ENCODE results near the gene ADA. TPM values are rescaled to one million over a fixed set of nuclear protein-coding genes. Genes with fewer than 3 reads are reported as not detected.
A peak's percentile ranks its signal among the peaks of the same experiment; 100 is the strongest.

Gene ADA
- total and polyA plus RNA-seq, 2 of the 13 experiments (the other 11 are each of a cell fraction or from before 2014, with no cell fraction given), result 2.5 to 11.3 TPM

DNA sequence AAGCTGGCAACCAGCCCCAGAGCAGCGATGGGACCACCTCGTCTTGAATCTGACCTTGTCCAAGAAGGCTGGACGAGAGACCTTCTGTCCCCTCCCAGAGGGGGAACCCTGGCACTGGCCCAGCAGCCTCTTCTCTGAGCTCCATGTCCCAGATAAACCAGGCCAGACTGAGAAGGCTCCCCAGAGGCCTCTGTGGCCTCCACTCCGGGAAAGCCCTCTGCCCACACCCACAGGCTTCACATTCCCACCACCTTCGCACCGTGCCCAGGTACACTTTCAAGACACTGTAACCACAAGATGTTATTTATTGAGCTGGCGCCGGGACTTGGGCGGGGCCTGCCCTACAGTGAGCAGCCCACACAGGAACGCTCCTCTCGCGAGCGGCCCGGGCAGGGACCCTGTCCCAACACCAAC, 33.2 kb downstream of the ADA start:
- Histone ChIP-seq H3K4me1 (ENCODE audit: insufficient read depth, low read length) (no peaks in the 10 kb centered on the region), H3K36me3 (replicated peaks in 1 of 2; ENCODE audit: control insufficient read depth in 1 of 2, insufficient read depth in 2 of 2, low read length in 2 of 2) (peaks cover 11 to 22% of the 10 kb centered on the region in 2 experiments), H3K27ac (ENCODE audit: extremely low read length, insufficient read depth, low read length) (no peak overlapping the region), H3K4me3 (replicated peaks in 1 of 3; ENCODE audit: insufficient read depth in 1 of 3, low read depth in 2 of 3, low read length in 3 of 3) (no peak overlapping the region), H3K4me2 (ENCODE audit: low read depth, low read length) (no peak overlapping the region), H3K27me3 (ENCODE audit: control insufficient read depth in 1 of 2, insufficient read depth in 2 of 2, low read length in 2 of 2) (no peaks in the 10 kb centered on the region), H2AFZ (ENCODE audit: low read length) (no peak overlapping the region), H3K9ac (ENCODE audit: insufficient read depth, low read depth, low read length) (no peak overlapping the region), H3K79me2 (ENCODE audit: insufficient read depth, low read length) (no peaks in the 10 kb centered on the region), H4K20me1 (ENCODE audit: insufficient read depth, low read length) (no peaks in the 10 kb centered on the region), H3K9me3 (ENCODE audit: low read length) (no peaks in the 10 kb centered on the region)
- FAIRE-seq (no peak), DNase-seq (ENCODE audit: low spot score) (no peak), ATAC-seq (no peak)
- TF ChIP-seq, protein P1, sequence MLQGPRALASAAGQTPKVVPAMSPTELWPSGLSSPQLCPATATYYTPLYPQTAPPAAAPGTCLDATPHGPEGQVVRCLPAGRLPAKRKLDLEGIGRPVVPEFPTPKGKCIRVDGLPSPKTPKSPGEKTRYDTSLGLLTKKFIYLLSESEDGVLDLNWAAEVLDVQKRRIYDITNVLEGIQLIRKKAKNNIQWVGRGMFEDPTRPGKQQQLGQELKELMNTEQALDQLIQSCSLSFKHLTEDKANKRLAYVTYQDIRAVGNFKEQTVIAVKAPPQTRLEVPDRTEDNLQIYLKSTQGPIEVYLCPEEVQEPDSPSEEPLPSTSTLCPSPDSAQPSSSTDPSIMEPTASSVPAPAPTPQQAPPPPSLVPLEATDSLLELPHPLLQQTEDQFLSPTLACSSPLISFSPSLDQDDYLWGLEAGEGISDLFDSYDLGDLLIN (CRISPR knock-in tag; IDR thresholded peaks at IDR 0.05; ENCODE audit: borderline replicate concordance), result no peak
- TF ChIP-seq IKZF1 (IDR thresholded peaks at IDR 0.05) (no peak), KLF12 (CRISPR knock-in tag; IDR thresholded peaks at IDR 0.05; ENCODE audit: borderline replicate concordance) (no peak), ZFP1 (CRISPR knock-in tag; IDR thresholded peaks at IDR 0.05) (no peak), MTF1 (CRISPR knock-in tag; IDR thresholded peaks at IDR 0.05) (no peak), RFXANK (CRISPR knock-in tag; IDR thresholded peaks at IDR 0.05) (no peak), HDAC6 (IDR thresholded peaks at IDR 0.05; ENCODE audit: low read depth, low read length) (no peak), ZNF615 (CRISPR knock-in tag; IDR thresholded peaks at IDR 0.05; ENCODE audit: borderline replicate concordance) (no peak), EED (CRISPR knock-in tag; IDR thresholded peaks at IDR 0.05) (no peak), ZNF253 (CRISPR knock-in tag; IDR thresholded peaks at IDR 0.05; ENCODE audit: borderline replicate concordance) (no peak)
- TF ChIP-seq, protein P2, sequence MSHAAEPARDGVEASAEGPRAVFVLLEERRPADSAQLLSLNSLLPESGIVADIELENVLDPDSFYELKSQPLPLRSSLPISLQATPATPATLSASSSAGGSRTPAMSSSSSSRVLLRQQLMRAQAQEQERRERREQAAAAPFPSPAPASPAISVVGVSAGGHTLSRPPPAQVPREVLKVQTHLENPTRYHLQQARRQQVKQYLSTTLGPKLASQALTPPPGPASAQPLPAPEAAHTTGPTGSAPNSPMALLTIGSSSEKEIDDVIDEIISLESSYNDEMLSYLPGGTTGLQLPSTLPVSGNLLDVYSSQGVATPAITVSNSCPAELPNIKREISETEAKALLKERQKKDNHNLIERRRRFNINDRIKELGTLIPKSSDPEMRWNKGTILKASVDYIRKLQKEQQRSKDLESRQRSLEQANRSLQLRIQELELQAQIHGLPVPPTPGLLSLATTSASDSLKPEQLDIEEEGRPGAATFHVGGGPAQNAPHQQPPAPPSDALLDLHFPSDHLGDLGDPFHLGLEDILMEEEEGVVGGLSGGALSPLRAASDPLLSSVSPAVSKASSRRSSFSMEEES (CRISPR knock-in tag; IDR thresholded peaks at IDR 0.05), result no peak
- TF ChIP-seq, protein P3, sequence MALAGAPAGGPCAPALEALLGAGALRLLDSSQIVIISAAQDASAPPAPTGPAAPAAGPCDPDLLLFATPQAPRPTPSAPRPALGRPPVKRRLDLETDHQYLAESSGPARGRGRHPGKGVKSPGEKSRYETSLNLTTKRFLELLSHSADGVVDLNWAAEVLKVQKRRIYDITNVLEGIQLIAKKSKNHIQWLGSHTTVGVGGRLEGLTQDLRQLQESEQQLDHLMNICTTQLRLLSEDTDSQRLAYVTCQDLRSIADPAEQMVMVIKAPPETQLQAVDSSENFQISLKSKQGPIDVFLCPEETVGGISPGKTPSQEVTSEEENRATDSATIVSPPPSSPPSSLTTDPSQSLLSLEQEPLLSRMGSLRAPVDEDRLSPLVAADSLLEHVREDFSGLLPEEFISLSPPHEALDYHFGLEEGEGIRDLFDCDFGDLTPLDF (CRISPR knock-in tag; IDR thresholded peaks at IDR 0.05), result no peak
- intact Hi-C loops (cut with micrococcal nuclease; ENCODE audit: unreplicated experiment), result no loop called here
- in situ Hi-C loops (cut with HindIII; ENCODE audit: extremely low pct_ligation_motif_present, low pct_unique_long_range_greater_than_20kb), result no loop called here
- CTCF ChIA-PET (ENCODE audit: low intra/inter-chr PET ratio, low total read pairs), result no interaction called here
- POLR2A ChIA-PET, result no interaction called here
- BruUV-seq (replicated peaks), result TSS peak; percentile 10
- WGBS (ENCODE audit: low lambda C conversion rate), result 94% methylated on average over 14 of the region's 14 CpGs

Measured in HepG2 (cell line).